Measurements from ENCODE around the gene TDP1.
"Not testable (repeated sequence)": the region's sequence is repeated elsewhere in the genome, so short reads cannot be mapped to it uniquely, and the experiment has no call there.

The TDP1 gene

GRCh38 chr14:89990218-89990617 is 34.5 kb downstream of the TDP1 start:
- no peak for DNase-seq (ENCODE audit: low spot score)

GRCh38 chr14:89990623-89991275 is 35.0 kb downstream of the TDP1 start:
- DNase-seq (ENCODE audit: low spot score) = no peak

GRCh38 chr14:89992273-89992672 is 36.5 kb downstream of the TDP1 start:
- no peak for DNase-seq (ENCODE audit: low spot score)

- DNase-seq (ENCODE audit: low spot score) = no peak
These were observed 41.2 kb downstream of the TDP1 start for GRCh38 chr14:89996963-89997362.

- DNase-seq (ENCODE audit: low spot score) = no peak
These were observed 45.2 kb downstream of the TDP1 start for GRCh38 chr14:90000935-90001334.

- DNase-seq (ENCODE audit: low spot score) = peak; percentile 57
These were observed 48.0 kb downstream of the TDP1 start for GRCh38 chr14:90003526-90004307.

- DNase-seq (ENCODE audit: low spot score) = no peak
These were observed 49.7 kb downstream of the TDP1 start for GRCh38 chr14:90005441-90005840.

- no peak for DNase-seq (ENCODE audit: low spot score)
These were observed 50.3 kb downstream of the TDP1 start for GRCh38 chr14:90005939-90006530.

GRCh38 chr14:90017371-90017770 is 61.6 kb downstream of the TDP1 start:
- DNase-seq (ENCODE audit: low spot score) = no peak

GRCh38 chr14:90019824-90020523 is 64.2 kb downstream of the TDP1 start:
- no peak for DNase-seq (ENCODE audit: low spot score)

GRCh38 chr14:90023176-90023896 is 67.6 kb downstream of the TDP1 start:
- DNase-seq (ENCODE audit: low spot score) = no peak

- no peak for DNase-seq (ENCODE audit: low spot score)
These were observed 69.2 kb downstream of the TDP1 start for GRCh38 chr14:90024910-90025309.

GRCh38 chr14:90026608-90027007 is 70.9 kb downstream of the TDP1 start:
- not testable (repeated sequence) for DNase-seq (ENCODE audit: low spot score)

- DNase-seq (ENCODE audit: low spot score) = no peak
These were observed 72.1 kb downstream of the TDP1 start for GRCh38 chr14:90027842-90028241.

GRCh38 chr14:90034156-90034555 is 78.4 kb downstream of the TDP1 start:
- DNase-seq (ENCODE audit: low spot score) = no peak

GRCh38 chr14:90034835-90035525 is 79.3 kb downstream of the TDP1 start:
- peak; percentile 16 for DNase-seq (ENCODE audit: low spot score)

GRCh38 chr14:90039253-90040010 is 83.7 kb downstream of the TDP1 start:
- DNase-seq (ENCODE audit: low spot score) = no peak

GRCh38 chr14:90040411-90040810 is 84.7 kb downstream of the TDP1 start:
- DNase-seq (ENCODE audit: low spot score) = no peak

- DNase-seq (ENCODE audit: low spot score) = no peak
These were observed 86.9 kb downstream of the TDP1 start for GRCh38 chr14:90042496-90043252.

- DNase-seq (ENCODE audit: low spot score) = no peak
These were observed 89.9 kb downstream of the TDP1 start for GRCh38 chr14:90045616-90046015.
